Measurements from ENCODE around the gene APOO. TPM values are rescaled to one million over a fixed set of nuclear protein-coding genes. Genes with fewer than 3 reads are reported as not detected.
A peak's percentile ranks its signal among the peaks of the same experiment; 100 is the strongest.

The APOO gene
- total and polyA plus RNA-seq, 2 of the 13 experiments (the other 11 are each of a cell fraction or from before 2014, with no cell fraction given), result 9.7 to 22.1 TPM

- TF ChIP-seq NFATC3 (CRISPR knock-in tag; IDR thresholded peaks at IDR 0.05), result no peak
- no peak for TF ChIP-seq TRAFD1 (CRISPR knock-in tag; IDR thresholded peaks at IDR 0.05; ENCODE audit: borderline replicate concordance)
- TF ChIP-seq ZSCAN9 (CRISPR knock-in tag; IDR thresholded peaks at IDR 0.05; ENCODE audit: borderline replicate concordance), result no peak
- no peak for TF ChIP-seq ZNF180 (CRISPR knock-in tag; IDR thresholded peaks at IDR 0.05; ENCODE audit: borderline replicate concordance, low read depth)
- TF ChIP-seq ZBTB21 (CRISPR knock-in tag; IDR thresholded peaks at IDR 0.05), result no peak
- TF ChIP-seq FOXC1 (CRISPR knock-in tag; IDR thresholded peaks at IDR 0.05; ENCODE audit: borderline replicate concordance), result no peak
- no peak for TF ChIP-seq MXD1 (CRISPR knock-in tag; IDR thresholded peaks at IDR 0.05)
- no peak for TF ChIP-seq SMYD3 (CRISPR knock-in tag; IDR thresholded peaks at IDR 0.05)
- TF ChIP-seq ZSCAN12 (CRISPR knock-in tag; IDR thresholded peaks at IDR 0.05), result no peak
- no peak for TF ChIP-seq ZBTB39 (CRISPR knock-in tag; IDR thresholded peaks at IDR 0.05)
- no peak for TF ChIP-seq ATF7-NPFF (CRISPR knock-in tag; IDR thresholded peaks at IDR 0.05; ENCODE audit: low read depth)
- no peak for TF ChIP-seq PCBP1 (IDR thresholded peaks at IDR 0.05; ENCODE audit: borderline replicate concordance, low read depth, low read length)
- no peak for TF ChIP-seq ZNF7 (CRISPR knock-in tag; IDR thresholded peaks at IDR 0.05)
- no peak for TF ChIP-seq ZNF232 (CRISPR knock-in tag; IDR thresholded peaks at IDR 0.05; ENCODE audit: borderline replicate concordance)
- TF ChIP-seq SKI (IDR thresholded peaks at IDR 0.05; ENCODE audit: partially characterized antibody), result no peak
- TF ChIP-seq IKZF4 (CRISPR knock-in tag; IDR thresholded peaks at IDR 0.05; ENCODE audit: borderline replicate concordance, low read depth, not compliant biosample characterization), result no peak
- TF ChIP-seq YEATS4 (CRISPR knock-in tag; IDR thresholded peaks at IDR 0.05; ENCODE audit: borderline replicate concordance), result no peak
- no peak for TF ChIP-seq ELF4 (CRISPR knock-in tag; IDR thresholded peaks at IDR 0.05; ENCODE audit: borderline replicate concordance)
- no peak for TF ChIP-seq MTF1 (CRISPR knock-in tag; IDR thresholded peaks at IDR 0.05)
- no peak for TF ChIP-seq IRX3 (CRISPR knock-in tag; IDR thresholded peaks at IDR 0.05; ENCODE audit: borderline replicate concordance, low read depth)
- TF ChIP-seq KLF16 (CRISPR knock-in tag; IDR thresholded peaks at IDR 0.05), result peak in 1 of 2 experiments; percentile 38; a peak in 1 of 4 replicates
- no peak for TF ChIP-seq ZNF264 (CRISPR knock-in tag; IDR thresholded peaks at IDR 0.05)
- TF ChIP-seq FOXM1 (CRISPR knock-in tag; IDR thresholded peaks at IDR 0.05), result no peak
- TF ChIP-seq HOXA3 (CRISPR knock-in tag; IDR thresholded peaks at IDR 0.05), result no peak
- no peak for TF ChIP-seq CHD2 (IDR thresholded peaks at IDR 0.05; ENCODE audit: low read depth, low read length)
- TF ChIP-seq ZNF503 (CRISPR knock-in tag; IDR thresholded peaks at IDR 0.05), result peak; percentile 70; the same call in 1 of the 2 replicates
Measured at GRCh38 chrX:23841847-23842522, 65.8 kb downstream of the APOO start (continued).
